Measurements from ENCODE around the gene DBP.
"Not testable (repeated sequence)": the region's sequence is repeated elsewhere in the genome, so short reads cannot be mapped to it uniquely, and the experiment has no call there.

Gene DBP

DNA sequence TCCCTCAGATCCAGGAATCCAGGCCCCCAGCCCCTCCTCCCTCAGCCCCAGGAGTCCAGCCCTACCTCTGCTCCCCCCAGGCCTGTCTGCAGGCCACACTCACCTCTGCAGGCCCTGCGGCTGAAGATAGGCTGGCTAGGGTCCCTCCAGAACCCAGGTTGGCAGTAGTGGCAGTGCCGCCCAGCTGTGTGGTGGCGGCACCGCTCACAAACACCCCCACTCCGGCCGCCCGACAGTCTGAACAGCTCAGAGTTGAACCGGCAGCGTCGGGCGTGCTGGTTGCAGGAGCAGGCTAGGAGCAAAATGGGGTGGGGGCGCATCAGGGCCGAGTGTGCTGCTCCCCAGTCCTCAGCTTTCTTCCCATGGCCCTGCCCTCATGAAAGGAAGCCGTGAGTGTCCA is 27.3 kb upstream of the DBP start:
- no peak for DNase-seq

DNA sequence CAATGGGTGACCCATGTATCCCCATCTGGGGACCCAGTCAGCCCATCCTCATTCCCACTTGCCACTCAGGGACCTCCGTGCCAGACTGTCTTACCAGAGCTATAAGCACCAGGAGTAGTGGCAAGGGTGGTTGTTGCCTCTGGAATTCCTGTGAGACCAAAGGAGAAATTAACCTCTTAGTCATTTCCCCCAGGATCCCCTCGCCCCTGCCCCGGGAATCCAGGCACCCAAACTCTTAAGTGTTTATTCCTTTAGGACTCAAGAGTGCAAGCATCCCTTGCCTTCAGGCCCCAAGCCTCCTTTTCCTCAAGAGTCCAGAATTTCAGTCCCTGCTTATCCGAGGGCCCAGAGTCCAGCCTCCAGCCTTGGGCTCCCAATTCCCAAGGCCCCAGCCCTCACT is 26.5 kb upstream of the DBP start:
- no peak for DNase-seq

DNA sequence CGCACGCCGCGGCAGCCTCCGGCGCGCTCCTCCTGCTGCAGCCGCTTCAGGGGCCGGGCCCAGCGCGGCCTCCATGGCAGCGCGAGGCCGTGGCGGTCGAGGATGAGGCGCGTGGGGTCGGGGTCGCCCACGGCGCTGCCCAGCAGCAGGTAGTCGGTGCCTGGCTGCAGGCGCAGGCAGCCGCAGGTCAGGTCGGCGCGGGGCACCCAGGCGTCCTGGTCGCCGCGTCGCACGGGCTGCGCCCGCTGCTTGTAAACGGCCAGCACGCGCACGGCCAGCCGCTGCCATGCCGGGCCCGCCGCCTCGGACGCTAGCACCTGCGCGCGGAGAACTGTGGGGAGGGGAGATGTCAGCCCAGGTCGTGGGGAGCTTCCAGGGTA is 24.5 kb upstream of the DBP start:
- DNase-seq, result no peak

DNA sequence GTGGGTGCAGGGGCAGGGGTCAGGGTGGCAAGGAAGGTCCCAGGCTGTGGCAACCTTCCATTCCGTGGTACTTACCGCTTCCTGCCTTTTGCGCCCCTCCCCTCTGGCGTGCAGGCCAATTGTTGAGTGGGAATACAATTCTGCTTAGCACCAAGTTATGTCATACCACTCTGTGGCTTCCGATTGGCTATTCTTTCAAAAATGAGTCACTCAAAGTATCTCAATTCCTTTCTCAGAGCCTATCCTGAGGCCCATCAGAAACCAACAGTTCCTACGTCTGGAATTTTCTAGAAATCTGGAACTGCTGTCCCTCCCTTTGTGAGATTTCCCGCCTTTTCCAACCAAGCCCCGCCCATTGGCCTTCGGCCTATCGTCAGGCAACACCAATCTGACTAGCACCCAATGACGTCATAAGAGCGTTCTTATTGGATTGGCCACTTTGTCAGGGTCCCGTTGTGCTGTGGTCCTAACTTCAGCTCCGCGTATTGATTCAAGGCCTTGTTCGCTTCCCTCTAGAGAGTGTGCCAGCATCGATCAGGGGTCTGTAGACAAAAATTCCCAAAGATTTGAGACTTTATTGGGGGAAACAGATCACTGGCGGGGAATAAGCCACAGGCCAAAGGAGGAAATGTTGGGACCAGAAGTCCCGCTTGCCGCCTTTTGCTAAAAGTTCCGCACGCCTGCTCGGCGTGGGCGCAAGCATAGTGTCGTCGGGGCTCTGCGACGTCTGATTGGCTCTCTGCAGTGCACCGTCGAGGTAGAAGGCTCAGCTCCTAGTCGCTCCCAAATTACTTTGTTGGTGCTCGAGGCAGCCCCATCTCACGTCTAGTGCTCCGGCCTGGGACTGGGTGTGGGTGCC is 23.9 kb upstream of the DBP start:
- DNase-seq, result peak; percentile 82

DNA sequence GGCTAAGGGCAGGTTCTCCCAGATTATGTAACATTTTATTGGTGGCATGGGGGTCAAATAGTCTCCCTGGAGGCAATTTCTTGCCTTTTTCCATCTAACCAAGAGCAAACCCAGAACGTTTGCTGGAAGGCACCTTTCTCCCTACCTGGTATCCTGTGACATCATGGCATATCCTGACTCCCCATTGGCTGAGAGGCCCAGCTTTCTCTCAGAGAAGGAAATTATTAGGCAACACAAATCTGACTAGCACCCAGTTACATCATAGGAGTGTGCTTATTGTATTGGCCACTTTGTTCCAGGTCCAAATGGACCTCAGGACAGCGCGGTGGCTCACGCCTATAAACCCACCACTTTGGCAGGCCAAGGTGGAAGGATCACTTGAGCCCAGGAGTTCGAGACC is 22.6 kb upstream of the DBP start:
- DNase-seq, result no peak

DNA sequence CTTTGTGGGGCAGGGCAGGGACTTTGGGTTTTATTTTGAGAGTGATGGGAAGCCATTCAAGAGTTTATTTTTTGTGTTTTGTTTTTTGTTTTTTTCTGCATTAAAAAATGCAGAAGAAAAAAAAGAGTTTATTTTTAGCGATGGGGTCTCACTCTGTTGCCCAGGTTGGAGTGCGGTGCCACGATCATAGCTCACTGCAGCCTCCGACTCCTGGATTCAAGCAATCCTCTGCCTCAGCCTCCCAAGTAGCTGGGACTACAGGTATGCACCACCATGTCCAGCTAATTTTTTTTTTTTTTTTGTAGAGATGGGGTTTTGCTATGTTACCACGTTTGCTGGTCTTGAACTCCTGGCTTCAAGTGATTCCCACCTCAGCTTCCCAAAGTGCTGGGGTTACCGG is 21.3 kb upstream of the DBP start:
- DNase-seq, result no peak

DNA sequence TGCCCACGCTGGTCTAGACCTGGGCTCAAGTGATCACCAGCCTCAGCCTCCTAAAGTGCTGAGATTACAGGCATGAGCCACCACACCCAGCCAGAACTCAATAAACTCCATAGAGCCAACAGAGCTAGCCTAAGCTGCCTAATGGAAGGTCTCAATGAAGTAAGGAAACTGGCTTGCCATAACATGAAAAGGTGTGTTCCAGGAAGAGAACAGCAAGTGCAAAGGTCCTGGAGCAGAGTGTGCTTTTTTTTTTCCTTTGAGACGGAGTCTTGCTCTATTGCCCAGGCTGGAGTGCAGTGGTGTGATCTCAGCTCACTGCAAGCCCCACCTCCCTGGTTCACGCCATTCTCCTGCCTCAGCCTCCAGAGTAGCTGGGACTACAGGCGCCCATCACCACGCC is 20.6 kb upstream of the DBP start:
- DNase-seq, result not testable (repeated sequence)

DNA sequence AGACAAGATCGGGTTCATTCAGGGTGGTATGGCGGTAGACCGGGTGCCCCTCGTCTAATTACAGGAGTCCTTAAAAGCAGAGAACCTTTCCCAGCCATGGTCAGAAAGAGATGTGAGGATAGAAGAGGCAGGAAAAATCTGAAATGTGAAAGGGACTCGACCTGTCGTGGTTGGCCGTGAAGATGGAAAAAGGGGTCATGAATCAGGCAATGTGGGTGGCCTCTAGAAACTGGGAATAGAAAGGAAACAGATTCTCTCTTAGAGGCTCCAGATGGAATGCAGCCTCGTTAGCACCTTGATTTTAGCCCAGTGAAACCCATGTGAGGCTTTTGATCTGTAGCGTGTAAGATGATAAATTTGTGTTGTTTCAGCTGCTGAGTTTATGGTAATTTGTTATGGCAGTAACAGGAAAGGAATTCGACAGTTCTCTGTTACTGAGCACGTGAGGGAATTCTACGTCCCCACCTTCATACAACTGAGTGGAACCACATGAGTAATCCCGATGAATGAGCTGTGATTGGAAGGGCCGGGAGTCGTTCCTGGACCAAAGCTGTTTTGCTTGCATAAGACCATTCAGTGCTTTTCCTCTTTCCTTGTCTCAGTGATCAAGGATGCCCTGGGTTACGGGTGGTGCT is 19.8 kb upstream of the DBP start:
- DNase-seq, result no peak

DNA sequence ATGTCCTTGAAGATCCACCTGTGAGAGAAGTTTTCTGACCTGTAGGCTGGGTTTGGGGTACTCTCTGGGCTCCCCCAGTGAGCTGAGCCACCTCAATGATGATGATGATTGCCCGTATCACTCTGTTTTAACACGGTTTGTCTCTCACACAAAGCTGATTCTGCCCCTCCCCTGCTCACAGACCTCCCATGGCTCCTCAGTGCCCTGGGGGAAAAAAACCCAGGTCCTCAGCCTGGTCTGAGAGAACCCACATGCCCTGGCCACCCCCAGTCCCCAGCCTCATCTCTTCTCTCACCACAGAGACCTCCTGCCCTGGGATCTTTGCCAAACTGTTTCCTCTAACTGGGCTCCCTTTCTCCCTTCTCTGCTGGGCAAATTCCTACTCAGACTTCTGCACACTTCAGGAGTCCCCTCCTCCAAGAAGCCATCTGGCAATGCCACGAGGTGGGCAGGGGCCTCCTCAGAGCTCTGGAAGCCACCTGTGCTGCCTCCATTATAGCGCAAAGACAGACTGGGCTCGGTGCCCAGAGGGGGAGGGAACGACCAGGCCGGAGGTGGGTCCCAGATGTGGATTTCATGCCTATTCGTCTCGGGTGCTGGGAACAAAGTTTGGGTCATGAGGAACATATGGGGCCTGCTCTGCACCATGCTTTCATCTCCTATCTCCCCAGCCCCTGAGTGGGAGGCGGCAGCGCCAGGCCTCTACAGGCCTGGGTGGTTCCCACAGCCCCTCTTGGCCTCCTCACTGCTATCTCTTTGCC is 17.3 kb upstream of the DBP start:
- no peak for DNase-seq

DNA sequence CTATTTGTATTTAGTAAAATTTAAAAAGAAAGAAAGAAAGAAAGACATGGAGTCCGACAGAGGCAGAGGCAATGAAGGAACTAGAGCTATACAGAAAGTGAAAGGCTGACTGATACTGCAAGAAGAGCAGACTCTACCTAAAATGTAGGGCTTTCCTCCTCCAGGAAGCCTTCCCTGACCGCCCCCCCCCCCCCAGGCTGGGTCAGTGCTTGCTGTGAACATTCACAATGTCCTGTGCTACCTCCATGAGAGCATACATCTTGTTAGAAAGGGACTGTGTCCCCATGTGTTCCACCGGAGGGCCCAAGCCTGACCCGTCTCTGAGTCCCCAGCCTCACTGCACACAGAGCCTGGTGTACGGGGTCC is 14.5 kb upstream of the DBP start:
- DNase-seq, result no peak

DNA sequence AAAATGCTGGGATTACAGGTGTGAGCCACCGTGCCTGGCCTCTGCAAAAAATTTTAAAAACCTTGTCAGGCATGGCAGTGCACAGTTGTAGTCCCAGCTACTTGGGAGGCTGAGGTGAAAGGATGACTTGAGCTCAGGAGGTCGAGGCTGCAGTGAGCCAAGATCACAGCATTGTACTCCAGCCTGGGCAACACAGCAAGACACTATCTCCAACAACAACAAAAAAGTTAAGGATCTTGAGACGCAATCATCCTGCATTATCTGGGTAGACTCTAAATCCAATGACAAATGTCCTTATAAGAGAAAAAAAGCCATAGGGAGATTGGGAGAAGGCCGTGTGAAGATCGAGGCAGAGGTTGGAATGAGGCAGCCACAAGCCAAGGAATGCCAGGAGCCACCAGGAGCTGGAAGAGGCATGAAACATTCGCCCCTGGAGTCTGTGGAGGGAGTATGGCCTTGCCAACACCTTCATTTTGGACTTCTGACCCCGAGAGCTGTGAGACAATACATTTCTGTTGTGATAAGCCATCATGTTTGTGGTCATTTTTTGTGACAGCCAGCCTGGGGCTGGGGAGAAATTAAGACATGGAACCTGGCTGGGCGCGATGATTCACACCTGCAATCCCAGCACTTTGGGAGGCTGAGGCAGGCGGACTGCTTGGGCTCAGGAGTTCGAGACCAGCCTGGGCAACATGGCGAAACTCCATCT is 13.9 kb upstream of the DBP start:
- no peak for DNase-seq

DNA sequence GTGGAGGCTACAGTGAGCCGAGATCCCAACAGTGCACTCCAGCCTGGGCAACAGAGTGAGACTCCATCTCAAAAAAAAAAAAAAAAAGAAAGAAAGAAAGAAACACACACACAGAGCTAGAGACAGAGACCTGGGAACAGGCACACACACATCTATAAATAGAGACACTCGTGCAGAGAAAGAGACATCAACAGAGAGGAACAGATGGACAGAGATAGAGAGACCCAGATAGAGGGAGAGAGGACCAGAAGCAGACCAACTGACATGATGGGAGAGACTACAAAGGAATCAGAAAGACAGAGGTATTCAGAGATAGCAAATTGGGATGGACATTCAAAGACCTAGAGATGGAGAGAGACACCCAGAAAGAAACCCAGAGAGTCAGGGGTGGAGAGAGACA is 11.0 kb upstream of the DBP start:
- DNase-seq, result no peak

GRCh38 chr19:48646722-48647216 is 9.6 kb upstream of the DBP start:
- DNase-seq, result no peak

DNA sequence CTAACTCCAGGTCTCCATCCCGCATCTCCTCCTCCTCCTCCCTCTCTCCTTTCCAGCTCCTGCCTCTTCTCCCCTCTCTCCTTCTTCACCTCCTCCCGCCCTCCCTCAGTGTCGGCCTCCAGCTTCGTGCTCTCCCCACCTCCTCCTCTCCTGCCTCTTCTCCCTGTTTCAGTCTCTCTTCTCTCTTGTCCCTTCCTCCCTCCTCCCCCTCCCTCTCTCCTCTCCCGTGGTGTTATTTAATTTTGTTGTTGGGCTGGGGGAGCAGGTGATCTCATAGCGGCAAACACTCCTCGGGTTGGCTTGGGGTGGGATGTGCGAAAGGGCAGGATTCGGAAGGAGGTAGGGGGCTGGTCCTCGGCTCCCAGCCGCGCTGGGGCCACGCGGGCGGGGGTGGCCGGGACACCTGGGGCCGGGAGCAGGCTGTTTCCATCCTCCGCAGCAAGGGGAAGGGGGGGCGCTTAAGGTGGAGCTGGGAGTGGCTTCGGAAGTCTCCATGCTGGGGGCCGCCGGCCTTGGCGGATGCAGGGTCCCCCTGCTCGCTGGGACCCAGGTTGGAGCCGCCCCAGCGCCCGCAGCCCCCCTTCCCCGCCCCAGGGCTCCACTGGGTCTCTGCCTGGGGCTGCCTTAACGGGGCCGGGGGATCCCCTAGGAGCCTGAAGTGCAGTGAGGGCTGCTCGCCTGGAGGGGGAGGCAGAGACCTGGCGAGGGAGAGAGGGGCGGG is 9.0 kb upstream of the DBP start, which contains the start of gene CA11:
Gene CA11, minus strand, starts transcription at position 187 of the 721 bp plus-strand sequence. CDS start 555 bp downstream, outside the sequence.
- DNase-seq, result peak; percentile 91

GRCh38 chr19:48645620-48646000 is 8.4 kb upstream of the DBP start:
- no peak for DNase-seq

DNA sequence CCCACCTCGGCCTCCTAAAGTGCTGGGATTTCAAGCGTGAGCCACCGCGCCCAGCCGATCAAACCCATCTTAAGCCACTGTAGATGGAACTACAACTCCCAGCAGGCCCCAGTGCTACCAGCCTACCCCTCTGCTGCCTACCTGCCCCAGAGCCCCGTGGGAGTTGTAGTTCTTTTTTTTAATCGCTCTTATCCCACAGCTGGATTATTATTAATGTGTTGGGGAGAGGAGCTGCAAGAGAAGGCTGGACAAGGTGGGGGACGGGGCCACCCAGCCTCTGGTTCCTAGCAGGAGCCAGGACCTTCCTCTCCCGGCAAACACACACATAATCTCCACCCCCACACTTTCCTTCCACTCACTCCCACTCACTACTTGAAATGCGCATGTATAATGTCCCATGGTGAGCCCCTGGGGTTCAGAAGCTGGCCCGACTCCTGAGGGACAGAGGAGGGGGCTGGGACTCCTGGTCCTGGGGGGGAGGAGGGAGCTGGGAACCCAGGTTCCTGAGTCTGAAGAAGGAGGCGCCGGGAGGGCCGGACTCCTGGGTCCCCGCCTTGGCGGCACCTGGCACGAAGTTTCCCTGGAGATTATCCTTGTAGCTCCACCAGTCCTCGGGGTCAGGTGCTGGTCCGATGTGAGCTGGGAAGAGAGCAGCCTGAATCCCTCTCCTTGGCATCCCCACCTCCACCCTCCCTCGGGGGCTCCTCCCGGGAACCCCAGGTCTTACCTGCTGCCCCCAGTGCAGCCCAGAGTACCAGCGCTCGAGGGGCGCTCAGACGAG is 7.8 kb upstream of the DBP start:
- DNase-seq, result peak; percentile 79

- no peak for DNase-seq
These were observed 7.2 kb upstream of the DBP start for GRCh38 chr19:48644355-48644754.

- DNase-seq, result no peak
These were observed 5.7 kb upstream of the DBP start for GRCh38 chr19:48642862-48643261.

DNA sequence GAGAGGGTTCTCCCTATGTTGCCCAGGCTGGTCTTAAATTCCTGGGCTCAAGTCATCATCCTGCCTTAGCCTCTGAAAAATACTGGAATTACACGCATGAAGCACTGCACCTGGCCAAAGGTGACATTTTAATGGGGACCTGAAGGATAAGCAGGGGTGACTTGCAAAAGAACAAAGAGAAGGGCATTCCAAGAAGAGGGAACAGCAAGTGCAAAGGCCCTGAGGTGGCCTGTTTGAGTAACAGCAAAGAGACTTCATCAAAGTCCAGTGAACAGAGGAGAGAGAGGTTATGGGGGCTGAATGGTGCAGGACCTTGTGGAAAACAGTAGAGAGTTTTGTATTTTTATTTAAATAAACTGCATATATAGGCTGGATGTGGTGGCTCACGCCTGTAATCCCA is 4.7 kb upstream of the DBP start:
- no peak for DNase-seq

GRCh38 chr19:48639483-48640375 is 2.5 kb upstream of the DBP start:
- peak; percentile 49 for DNase-seq
